ENCODE measurements around the gene FHIT.
"Not testable (repeated sequence)": the region's sequence is repeated elsewhere in the genome, so short reads cannot be mapped to it uniquely, and the experiment has no call there.

Gene FHIT

GRCh38 chr3:61008998-61009380, 242.3 kb downstream of the FHIT start:
- DNase-seq (ENCODE audit: insufficient read length): no peak
- TF ChIP-seq POLR2AphosphoS5 (IDR thresholded peaks at IDR 0.05; ENCODE audit: low read depth, low read length) (no peak), POLR2A (IDR thresholded peaks at IDR 0.05; ENCODE audit: low read depth, low read length) (no peak), TAF1 (IDR thresholded peaks at IDR 0.05; ENCODE audit: borderline replicate concordance, low read depth, low read length) (no peak)
- no peak for FAIRE-seq

- no peak for FAIRE-seq
- no peak for TF ChIP-seq POLR2A (IDR thresholded peaks at IDR 0.05; ENCODE audit: low read depth, low read length)
- TF ChIP-seq TAF1 (IDR thresholded peaks at IDR 0.05; ENCODE audit: borderline replicate concordance, low read depth, low read length): no peak
- TF ChIP-seq POLR2AphosphoS5 (IDR thresholded peaks at IDR 0.05; ENCODE audit: low read depth, low read length): no peak
- no peak for DNase-seq (ENCODE audit: insufficient read length)
These were observed 242.9 kb downstream of the FHIT start for GRCh38 chr3:61008153-61008997.

GRCh38 chr3:61005591-61005990, 245.7 kb downstream of the FHIT start:
- no peak for DNase-seq (ENCODE audit: insufficient read length)
- TF ChIP-seq POLR2AphosphoS5 (IDR thresholded peaks at IDR 0.05; ENCODE audit: low read depth, low read length): no peak
- TF ChIP-seq POLR2A (IDR thresholded peaks at IDR 0.05; ENCODE audit: low read depth, low read length): no peak
- TF ChIP-seq TAF1 (IDR thresholded peaks at IDR 0.05; ENCODE audit: borderline replicate concordance, low read depth, low read length): no peak
- no peak for FAIRE-seq

- no peak for DNase-seq (ENCODE audit: insufficient read length)
- FAIRE-seq: no peak
- no peak for TF ChIP-seq POLR2AphosphoS5 (IDR thresholded peaks at IDR 0.05; ENCODE audit: low read depth, low read length)
- TF ChIP-seq POLR2A (IDR thresholded peaks at IDR 0.05; ENCODE audit: low read depth, low read length): no peak
- no peak for TF ChIP-seq TAF1 (IDR thresholded peaks at IDR 0.05; ENCODE audit: borderline replicate concordance, low read depth, low read length)
These were observed 252.4 kb downstream of the FHIT start for GRCh38 chr3:60998858-60999257.

GRCh38 chr3:60992395-60992794, 258.9 kb downstream of the FHIT start:
- TF ChIP-seq TAF1 (IDR thresholded peaks at IDR 0.05; ENCODE audit: borderline replicate concordance, low read depth, low read length) (no peak), POLR2A (IDR thresholded peaks at IDR 0.05; ENCODE audit: low read depth, low read length) (no peak), POLR2AphosphoS5 (IDR thresholded peaks at IDR 0.05; ENCODE audit: low read depth, low read length) (no peak)
- DNase-seq (ENCODE audit: insufficient read length) (no peak), FAIRE-seq (no peak)

GRCh38 chr3:60990442-60990730, 260.9 kb downstream of the FHIT start:
- DNase-seq (ENCODE audit: insufficient read length) (no peak), FAIRE-seq (no peak)
- no peak for TF ChIP-seq POLR2AphosphoS5 (IDR thresholded peaks at IDR 0.05; ENCODE audit: low read depth, low read length)
- no peak for TF ChIP-seq TAF1 (IDR thresholded peaks at IDR 0.05; ENCODE audit: borderline replicate concordance, low read depth, low read length)
- TF ChIP-seq POLR2A (IDR thresholded peaks at IDR 0.05; ENCODE audit: low read depth, low read length): no peak

GRCh38 chr3:60989626-60990441, 261.4 kb downstream of the FHIT start:
- TF ChIP-seq POLR2A (IDR thresholded peaks at IDR 0.05; ENCODE audit: low read depth, low read length): no peak
- FAIRE-seq (no peak), DNase-seq (ENCODE audit: insufficient read length) (no peak)

GRCh38 chr3:60987191-60987590, 264.1 kb downstream of the FHIT start:
- not testable (repeated sequence) for FAIRE-seq; DNase-seq (ENCODE audit: insufficient read length)

GRCh38 chr3:60986552-60986951, 264.7 kb downstream of the FHIT start:
- TF ChIP-seq TAF1 (IDR thresholded peaks at IDR 0.05; ENCODE audit: borderline replicate concordance, low read depth, low read length): no peak
- no peak for TF ChIP-seq POLR2A (IDR thresholded peaks at IDR 0.05; ENCODE audit: low read depth, low read length)
- TF ChIP-seq POLR2AphosphoS5 (IDR thresholded peaks at IDR 0.05; ENCODE audit: low read depth, low read length): no peak
- DNase-seq (ENCODE audit: insufficient read length) (no peak), FAIRE-seq (no peak)

GRCh38 chr3:60983906-60984305, 267.3 kb downstream of the FHIT start:
- DNase-seq (ENCODE audit: insufficient read length) (no peak), FAIRE-seq (no peak)
- TF ChIP-seq POLR2A (IDR thresholded peaks at IDR 0.05; ENCODE audit: low read depth, low read length): no peak

GRCh38 chr3:60980342-60980692, 270.9 kb downstream of the FHIT start:
- DNase-seq (ENCODE audit: insufficient read length) (no peak), FAIRE-seq (no peak)
- TF ChIP-seq POLR2A (IDR thresholded peaks at IDR 0.05; ENCODE audit: low read depth, low read length) (no peak), TAF1 (IDR thresholded peaks at IDR 0.05; ENCODE audit: borderline replicate concordance, low read depth, low read length) (no peak), POLR2AphosphoS5 (IDR thresholded peaks at IDR 0.05; ENCODE audit: low read depth, low read length) (no peak)

- DNase-seq (ENCODE audit: insufficient read length) (no peak), FAIRE-seq (no peak)
- no peak for TF ChIP-seq POLR2A (IDR thresholded peaks at IDR 0.05; ENCODE audit: low read depth, low read length)
- no peak for TF ChIP-seq TAF1 (IDR thresholded peaks at IDR 0.05; ENCODE audit: borderline replicate concordance, low read depth, low read length)
- no peak for TF ChIP-seq POLR2AphosphoS5 (IDR thresholded peaks at IDR 0.05; ENCODE audit: low read depth, low read length)
These were observed 271.6 kb downstream of the FHIT start for GRCh38 chr3:60979461-60980341.

Data from GM12892 (cell line).